GM13976 (cell line): ENCODE results near the gene RARB.

Experiments
- DNase-seq: peaks from one replicate; pipeline ENCODE4 v3.0.0; 2012; ENCODE audit warnings: low spot score
- in situ Hi-C: fragments of 300-500 bp; cut with MboI; formaldehyde crosslinking; loops from one replicate; pipeline ENCODE4 v1.12.0; 2022; ENCODE audit warnings: low sequenced_read_pairs, mixed read lengths, inconsistent platforms; ENCODE audit not compliant: unreplicated experiment
- TF ChIP-seq, protein P1 (sequence below): IDR thresholded peaks from 2 replicates; pipeline ENCODE4 v1.5.1; 2012; ENCODE audit warnings: borderline replicate concordance, mild to moderate bottlenecking; ENCODE audit not compliant: insufficient read depth; ENCODE audit errors: extremely low read depth, missing control alignments, control extremely low read depth

The RARB gene

DNA sequence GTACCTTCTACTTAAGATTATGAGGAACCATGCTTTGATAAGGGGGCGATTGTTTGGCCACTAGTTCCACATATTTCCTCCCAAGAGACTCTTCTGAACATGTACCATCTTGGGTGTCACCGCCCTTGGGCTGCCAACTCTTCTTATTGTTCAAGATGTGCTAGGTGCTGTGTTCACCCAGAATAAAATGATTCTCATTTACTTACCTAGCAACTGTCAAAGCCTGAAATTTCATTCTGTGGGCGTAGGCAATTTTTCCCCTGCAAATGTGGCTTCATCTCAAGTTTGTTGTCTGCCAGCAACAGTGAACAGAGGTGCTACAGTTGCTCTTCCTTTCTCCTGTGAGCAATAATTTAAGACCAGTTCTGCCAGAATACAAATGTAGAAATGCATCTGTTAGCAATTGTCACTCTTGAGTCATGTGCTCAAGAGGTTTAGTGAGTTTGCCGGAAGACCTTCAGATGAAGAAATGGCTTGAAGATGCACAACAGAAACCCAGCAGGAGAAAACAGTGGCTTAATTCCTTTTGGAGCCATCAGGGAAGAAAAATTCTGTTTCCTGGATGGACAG, 41.3 kb upstream of the RARB start:
- TF ChIP-seq, protein P1, sequence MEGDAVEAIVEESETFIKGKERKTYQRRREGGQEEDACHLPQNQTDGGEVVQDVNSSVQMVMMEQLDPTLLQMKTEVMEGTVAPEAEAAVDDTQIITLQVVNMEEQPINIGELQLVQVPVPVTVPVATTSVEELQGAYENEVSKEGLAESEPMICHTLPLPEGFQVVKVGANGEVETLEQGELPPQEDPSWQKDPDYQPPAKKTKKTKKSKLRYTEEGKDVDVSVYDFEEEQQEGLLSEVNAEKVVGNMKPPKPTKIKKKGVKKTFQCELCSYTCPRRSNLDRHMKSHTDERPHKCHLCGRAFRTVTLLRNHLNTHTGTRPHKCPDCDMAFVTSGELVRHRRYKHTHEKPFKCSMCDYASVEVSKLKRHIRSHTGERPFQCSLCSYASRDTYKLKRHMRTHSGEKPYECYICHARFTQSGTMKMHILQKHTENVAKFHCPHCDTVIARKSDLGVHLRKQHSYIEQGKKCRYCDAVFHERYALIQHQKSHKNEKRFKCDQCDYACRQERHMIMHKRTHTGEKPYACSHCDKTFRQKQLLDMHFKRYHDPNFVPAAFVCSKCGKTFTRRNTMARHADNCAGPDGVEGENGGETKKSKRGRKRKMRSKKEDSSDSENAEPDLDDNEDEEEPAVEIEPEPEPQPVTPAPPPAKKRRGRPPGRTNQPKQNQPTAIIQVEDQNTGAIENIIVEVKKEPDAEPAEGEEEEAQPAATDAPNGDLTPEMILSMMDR = no peak
- in situ Hi-C loops = no loop called here
- no peak for DNase-seq

DNA sequence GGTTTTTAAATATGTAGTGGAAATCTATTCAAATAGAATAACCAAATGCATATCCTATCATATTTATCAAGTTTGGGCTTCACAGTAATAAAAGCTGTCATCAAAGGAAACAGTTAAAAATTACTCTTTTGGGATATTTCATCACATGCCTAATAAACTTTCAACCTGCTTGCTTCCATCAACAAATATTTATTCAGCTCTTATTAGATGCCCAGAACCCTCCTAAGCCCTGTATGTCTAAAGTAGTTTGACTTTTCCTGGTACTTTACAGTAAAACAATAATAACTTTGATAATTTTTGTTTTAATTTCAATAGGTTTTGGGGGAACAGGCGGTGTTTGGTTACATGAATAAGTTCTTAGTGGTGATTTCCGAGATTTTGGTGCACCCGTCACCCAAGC, 37.5 kb upstream of the RARB start:
- TF ChIP-seq, protein P1 = no peak
- no peak for DNase-seq
- in situ Hi-C loops = no loop called here

DNA sequence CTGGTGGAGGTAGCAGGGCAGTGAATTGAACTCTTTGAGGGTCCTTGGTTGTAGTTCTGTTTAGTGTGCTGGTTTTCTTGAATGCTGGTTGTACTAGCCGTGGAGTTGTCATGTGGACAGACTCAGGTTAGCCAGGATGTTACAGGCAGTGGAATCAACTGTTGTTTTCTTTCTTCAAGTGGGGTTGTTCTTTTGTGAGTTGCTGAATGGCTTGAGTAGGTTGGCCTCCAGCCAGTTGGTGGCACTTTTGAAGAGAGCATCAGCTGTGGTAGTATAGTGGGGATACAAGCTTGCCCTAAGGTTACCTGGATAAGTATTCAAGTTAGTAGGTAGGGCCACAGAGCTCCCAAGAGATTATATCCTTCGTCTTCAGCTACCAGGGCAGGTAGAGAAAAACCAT, 31.8 kb upstream of the RARB start:
- in situ Hi-C loops = no loop called here
- no peak for DNase-seq
- TF ChIP-seq, protein P1 = no peak

DNA sequence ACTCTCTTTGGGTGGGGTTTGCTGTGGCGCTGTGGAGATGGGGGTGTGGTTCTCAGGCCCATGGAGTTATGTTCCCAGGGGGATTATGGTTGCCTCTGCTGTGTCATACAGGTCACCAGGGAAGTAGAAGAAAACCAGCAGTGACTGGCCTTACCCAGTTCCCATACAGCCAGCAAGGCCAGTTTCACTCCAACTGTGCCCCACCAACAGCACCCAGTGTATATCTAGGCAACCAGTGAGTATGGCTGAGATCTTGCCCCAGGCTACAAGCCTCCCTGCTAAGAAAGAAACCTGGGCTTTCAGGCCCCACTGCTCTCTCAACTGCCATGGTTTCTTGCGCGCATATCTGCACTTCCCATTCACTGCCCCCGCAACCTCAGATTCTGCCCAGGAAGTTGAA, 31.4 kb upstream of the RARB start:
- TF ChIP-seq, protein P1 = no peak
- no peak for DNase-seq
- in situ Hi-C loops = no loop called here

DNA sequence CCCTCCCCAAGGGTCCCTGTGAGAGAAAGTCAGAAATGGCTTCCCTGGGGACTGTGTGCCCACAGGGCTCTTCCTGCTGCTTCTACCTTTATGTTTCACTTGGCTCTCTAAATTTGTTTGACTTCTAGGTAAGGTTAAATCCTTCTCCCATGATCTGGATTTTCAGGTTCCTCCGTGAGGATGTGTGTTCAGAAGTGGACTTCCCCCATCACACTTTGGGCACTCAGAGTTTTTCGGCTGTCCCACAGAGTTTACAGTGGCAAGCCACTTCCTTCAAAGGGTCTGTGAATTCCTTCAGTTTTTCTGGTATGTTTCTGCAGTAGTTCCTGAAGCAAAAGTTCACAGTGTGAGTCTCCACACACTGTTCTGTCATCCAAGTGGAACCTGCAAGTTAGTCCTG, 30.9 kb upstream of the RARB start:
- TF ChIP-seq, protein P1 = no peak
- DNase-seq = no peak
- in situ Hi-C loops = no loop called here

GRCh38 chr3:25400587-25400986, 27.5 kb upstream of the RARB start:
- TF ChIP-seq, protein P1 = no peak
- in situ Hi-C loops = no loop called here
- DNase-seq = no peak

DNA sequence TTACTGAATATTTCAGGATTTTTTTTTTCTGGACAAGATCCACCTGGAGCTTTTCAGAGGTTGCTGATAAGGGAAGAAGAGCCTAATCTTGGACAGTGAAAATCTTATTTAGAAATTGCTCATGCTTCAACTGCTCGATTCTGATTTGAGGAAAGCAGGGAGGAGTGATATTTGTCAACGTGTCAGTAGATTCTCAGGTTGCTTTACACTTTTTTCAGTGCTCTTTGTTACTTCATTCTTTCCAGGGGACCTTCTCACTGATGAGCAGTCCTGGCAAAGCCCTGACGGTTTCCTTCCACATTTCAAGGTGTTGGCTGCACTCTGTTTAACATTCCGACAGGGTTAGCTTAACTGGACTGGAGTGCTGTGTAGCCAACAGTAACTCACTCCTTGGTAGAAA, 24.1 kb upstream of the RARB start:
- TF ChIP-seq, protein P1 = no peak
- in situ Hi-C loops = no loop called here
- no peak for DNase-seq
